Mucosa of descending colon (tissue), 3 donors: Measurements from ENCODE around the gene NLRP7. TPM values are rescaled to one million over a fixed set of nuclear protein-coding genes. Genes with fewer than 3 reads are reported as not detected.
A peak's percentile ranks its signal among the peaks of the same experiment; 100 is the strongest.
"Not testable (repeated sequence)": the region's sequence is repeated elsewhere in the genome, so short reads cannot be mapped to it uniquely, and the experiment has no call there.

Experiments
- ATAC-seq: fragments of 200-7000 bp; cut with Tn5 transposase; one replicate; pipeline ENCODE4 v1.9.1; 2020; ENCODE audit warnings: mild to moderate bottlenecking, moderate library complexity
- DNase-seq, 3 donors: peaks; one replicate each; pipeline ENCODE4 v3.0.0-alpha.2; 2020
- H3K36me3 ChIP-seq: fragments of 200-600 bp; one replicate; pipeline ENCODE4 v1.8.0; 2021; ENCODE audit warnings: low read depth, mild to moderate bottlenecking
- H3K4me1 ChIP-seq: fragments of 200-600 bp; one replicate; pipeline ENCODE4 v1.8.0; 2021; ENCODE audit warnings: low read depth, mild to moderate bottlenecking
- H3K4me3 ChIP-seq: fragments of 200-600 bp; one replicate; pipeline ENCODE4 v1.8.0; 2021; ENCODE audit warnings: mild to moderate bottlenecking
- H3K9me3 ChIP-seq: fragments of 200-600 bp; one replicate; pipeline ENCODE4 v1.8.0; 2021; ENCODE audit warnings: mild to moderate bottlenecking
- CTCF ChIP-seq: fragments of 200-600 bp; IDR thresholded peaks from one replicate; pipeline ENCODE4 v1.8.0; 2022; ENCODE audit warnings: antibody characterized with exemption, mild to moderate bottlenecking
- intact Hi-C, 2 donors: fragments of 100-400 bp; cut with DNase I in 1 of 2; cut with micrococcal nuclease in 1 of 2; formaldehyde crosslinking; loops; one replicate each; pipeline versions ENCODE4 v1.11.0 to v1.11.1; 2022; cut with DNase I, micrococcal nuclease
- total RNA-seq, 3 donors: library from RNA; stranded (reverse); fragmentation: NEBNext Ultra II Directional in 2 of 3; extraction: Animal tissue kit (Norgen Biotek cat#: 25700) in 2 of 3; gene quantifications; one replicate each; pipeline versions ENCODE4 v1.2.1 to v1.2.4, GENCODE V29; 2021 to 2023
- donor health status: DM: no; HTN: no; CAD: no; lungs with moderate emphysema.
- donor health status: DM: no; HTN: no; CAD: no.
- donor health status: DM: no; HTN: yes; CAD: no.

Gene NLRP7
- total RNA-seq, 3 donors from 2014 or later, result 0.12 TPM; not detected in 2

GRCh38 chr19:54905803-54906511, 41.4 kb downstream of the NLRP7 start, which contains the start of gene NCR1:
TSS of gene NCR1 (plus strand) at chr19:54906148. CDS start at chr19:54906188, 40 bp downstream.
- DNase-seq (no peak), ATAC-seq (peak; percentile 31)
- no peak for TF ChIP-seq CTCF
- Histone ChIP-seq H3K4me3 (no peak within 1 kb of the TSS), H3K4me1 (no peaks in the 10 kb centered on the region), H3K9me3 (no peaks in the 10 kb centered on the region), H3K36me3 (no peaks in the 10 kb centered on the region)
- intact Hi-C loops, result no loop called here

DNA sequence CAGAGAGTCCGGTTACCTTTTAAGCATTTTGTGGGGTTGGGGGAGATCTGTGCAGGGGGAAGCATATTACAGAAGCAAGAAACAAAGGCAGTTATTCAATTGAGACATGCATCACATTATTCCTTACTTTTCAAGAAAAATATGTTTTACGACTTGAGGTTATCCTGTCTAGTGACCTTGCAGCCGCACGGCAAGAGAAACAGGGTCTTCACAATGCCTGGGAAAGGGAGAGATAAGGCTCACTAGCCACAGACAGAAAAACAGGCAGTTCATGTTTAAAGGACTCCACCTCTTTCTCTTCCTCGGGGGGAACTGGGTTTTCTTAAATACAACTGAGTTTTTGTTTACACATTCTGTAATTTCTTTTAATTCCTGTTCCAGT, 41.9 kb downstream of the NLRP7 start:
- no peak for ATAC-seq
- no peak for DNase-seq
- TF ChIP-seq CTCF, result no peak
- no peaks in the 10 kb centered on the region for H3K36me3 ChIP-seq
- H3K4me1 ChIP-seq, result no peaks in the 10 kb centered on the region
- no peaks in the 10 kb centered on the region for H3K9me3 ChIP-seq
- H3K4me3 ChIP-seq, result no peak overlapping the region
- intact Hi-C loops, result no loop called here

GRCh38 chr19:54904261-54904660, 43.1 kb downstream of the NLRP7 start:
- H3K36me3 ChIP-seq, H3K9me3 ChIP-seq, intact Hi-C loops, H3K4me3 ChIP-seq, H3K4me1 ChIP-seq, ATAC-seq, DNase-seq: not testable (repeated sequence)

- no peak for ATAC-seq
- intact Hi-C loops, result no loop called here
- no peak for TF ChIP-seq CTCF
Measured at GRCh38 chr19:54903303-54903702, 44.0 kb downstream of the NLRP7 start.

DNA sequence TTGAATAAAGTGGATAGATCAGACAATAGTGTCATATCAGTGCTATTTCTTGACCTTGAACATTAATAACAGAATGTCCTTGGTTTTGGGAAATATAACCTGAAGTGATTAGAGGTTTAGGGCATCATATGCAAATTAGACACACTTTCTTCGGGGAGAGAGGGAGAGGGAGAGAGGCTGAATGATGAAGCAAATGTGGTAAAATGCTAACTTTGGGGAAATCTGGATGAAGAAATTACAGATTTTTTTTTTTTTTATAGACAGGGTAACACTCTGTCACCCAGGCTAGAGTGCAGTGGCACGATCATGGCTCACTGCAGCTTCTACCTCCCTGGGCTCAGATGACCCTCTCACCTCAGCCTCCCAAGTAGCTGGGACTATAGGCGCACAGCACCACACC, 45.3 kb downstream of the NLRP7 start:
- ATAC-seq, result no peak
- H3K9me3 ChIP-seq, result no peaks in the 10 kb centered on the region
- no peak overlapping the region for H3K4me3 ChIP-seq
- TF ChIP-seq CTCF, result no peak
- intact Hi-C loops, result no loop called here
- no peaks in the 10 kb centered on the region for H3K4me1 ChIP-seq
- no peaks in the 10 kb centered on the region for H3K36me3 ChIP-seq
- DNase-seq, result no peak

More at GRCh38 chr19:54903303-54903702, 44.0 kb downstream of the NLRP7 start:
- H3K9me3 ChIP-seq, result no peaks in the 10 kb centered on the region
- no peaks in the 10 kb centered on the region for H3K36me3 ChIP-seq
- H3K4me3 ChIP-seq, result no peak overlapping the region
- DNase-seq, result no peak
- no peaks in the 10 kb centered on the region for H3K4me1 ChIP-seq

DNA sequence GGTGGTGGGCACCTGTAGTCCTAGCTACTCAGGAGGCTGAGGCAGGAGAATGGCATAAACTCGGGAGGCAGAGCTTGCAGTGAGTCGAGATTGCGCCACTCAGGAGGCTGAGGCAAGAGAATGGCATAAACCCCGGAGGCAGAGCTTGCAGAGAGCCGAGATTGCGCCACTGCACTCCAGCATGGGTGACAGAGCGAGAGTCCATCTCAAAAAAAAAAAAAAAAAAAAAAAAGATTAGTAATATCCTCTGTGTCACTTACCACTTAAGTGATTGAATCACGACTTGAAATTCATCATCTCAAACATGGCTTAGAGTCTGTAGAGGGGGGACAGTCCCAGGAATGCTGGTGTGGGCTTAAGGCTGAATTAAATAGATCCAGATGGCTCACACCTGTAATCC, 46.2 kb downstream of the NLRP7 start:
- H3K9me3 ChIP-seq, intact Hi-C loops, H3K36me3 ChIP-seq, H3K4me3 ChIP-seq, ATAC-seq, H3K4me1 ChIP-seq: not testable (repeated sequence)
- DNase-seq, result peak in 1 of 3 donors; percentile 59

DNA sequence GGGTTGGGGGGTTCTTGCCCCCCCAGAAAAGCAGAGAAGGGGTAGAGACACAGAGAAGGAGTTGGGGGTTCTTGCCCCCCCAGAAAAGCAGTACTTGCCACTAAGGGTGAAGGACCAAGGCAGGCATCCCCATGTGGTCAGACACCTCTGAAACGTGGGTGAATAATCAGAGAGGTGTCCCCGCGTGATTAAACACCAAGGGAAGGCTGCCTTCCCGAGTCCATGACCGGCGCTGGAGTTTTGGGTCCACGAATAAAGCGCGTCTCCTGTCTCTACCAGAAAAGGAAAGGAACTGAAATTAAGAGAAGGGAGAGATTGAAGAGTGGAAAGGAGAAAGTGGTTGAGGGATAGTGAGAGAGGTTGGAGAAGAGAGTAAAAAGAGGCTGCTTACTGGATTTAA, 47.7 kb downstream of the NLRP7 start:
- intact Hi-C loops, H3K9me3 ChIP-seq, ATAC-seq, H3K4me1 ChIP-seq, DNase-seq, H3K36me3 ChIP-seq, H3K4me3 ChIP-seq: not testable (repeated sequence)

DNA sequence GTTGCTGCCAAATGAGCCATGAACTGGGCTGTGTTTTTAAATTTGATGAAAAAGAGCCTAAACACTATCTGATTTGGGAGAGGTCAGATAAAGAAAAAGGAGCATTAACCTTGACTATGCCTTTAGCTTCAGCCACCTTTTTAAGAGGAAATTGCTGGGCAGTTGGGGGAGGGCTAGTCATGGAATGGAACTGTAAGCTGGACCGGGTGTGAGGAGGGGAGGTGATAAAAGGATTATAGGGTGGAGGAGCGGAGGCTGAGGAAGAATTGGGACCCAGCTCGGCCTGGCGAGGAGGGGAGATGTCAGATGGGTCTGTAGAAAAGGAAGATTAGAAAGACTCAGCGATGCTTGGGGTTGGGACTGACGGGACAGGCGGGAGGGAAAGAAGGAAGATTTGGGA, 48.6 kb downstream of the NLRP7 start:
- H3K4me1 ChIP-seq, H3K36me3 ChIP-seq, DNase-seq, intact Hi-C loops, ATAC-seq, H3K9me3 ChIP-seq, H3K4me3 ChIP-seq: not testable (repeated sequence)
